IMR-90 (cell line): ENCODE results near the gene PRKAR2A. TPM values are rescaled to one million over a fixed set of nuclear protein-coding genes. Genes with fewer than 3 reads are reported as not detected.
A peak's percentile ranks its signal among the peaks of the same experiment; 100 is the strongest.

Source experiments
- ATAC-seq: fragments of 200-7000 bp; cut with Tn5 transposase; 2 replicates; pipeline ENCODE4 v1.9.1; 2020; ENCODE audit warnings: low read depth, mild to moderate bottlenecking, moderate library complexity
- BruUV-seq: library from RNA; stranded (reverse); fragments of 400-500 nt; replicated peaks from 2 replicates; lab custom pipeline; 2021; lab: Mats Ljungman, UMichigan
- CTCF ChIA-PET: fragments of 300-600 bp; formaldehyde crosslinking; extraction: SDS; loops from one replicate; lab custom pipeline; 2021; ENCODE audit warnings: antibody characterized with exemption; lab: Yijun Ruan, JAX
- POLR2A ChIA-PET: fragments of 300-600 bp; sonication (Branson Sonifier 250); formaldehyde crosslinking; loops from one replicate; lab custom pipeline; 2022; ENCODE audit warnings: antibody characterized with exemption; ENCODE audit not compliant: unreplicated experiment; lab: Charles Lee
- DNase-seq: peaks from one replicate; pipeline ENCODE4 v3.0.0; 2013
- H2AFZ ChIP-seq: replicated peaks from 2 replicates; pipeline ENCODE3; 2013; ENCODE audit warnings: low read length, mild to moderate bottlenecking; ENCODE audit not compliant: poor library complexity
- H2AK5ac ChIP-seq: 2 replicates; pipeline ENCODE4 v1.6.1; 2013; ENCODE audit warnings: low read depth, low read length, inconsistent platforms
- H2AK9ac ChIP-seq: replicated peaks from 2 replicates; pipeline ENCODE3; 2013; ENCODE audit warnings: mild to moderate bottlenecking, low read depth, low read length, moderate library complexity; ENCODE audit not compliant: poor library complexity
- H2BK120ac ChIP-seq: 2 replicates; pipeline ENCODE4 v1.6.1; 2013; ENCODE audit warnings: low read depth, low read length, inconsistent platforms
- H2BK15ac ChIP-seq: 3 replicates; pipeline ENCODE4 v1.6.1; 2013; ENCODE audit warnings: low read depth, low read length, inconsistent platforms
- H2BK20ac ChIP-seq: 2 replicates; pipeline ENCODE4 v1.6.1; 2013; ENCODE audit warnings: low read depth, mild to moderate bottlenecking, inconsistent platforms, low read length, moderate library complexity
- H2BK5ac ChIP-seq: 2 replicates; pipeline ENCODE4 v1.6.1; 2013; ENCODE audit warnings: mild to moderate bottlenecking, low read depth, low read length, inconsistent platforms; ENCODE audit not compliant: poor library complexity, severe bottlenecking
- H3K14ac ChIP-seq: replicated peaks from 2 replicates; pipeline ENCODE4 v1.6.1; 2013; ENCODE audit warnings: low read depth, low read length, inconsistent platforms
- H3K18ac ChIP-seq: 2 replicates; pipeline ENCODE4 v1.6.1; 2013; ENCODE audit warnings: low read depth, low read length, control low read depth
- H3K23ac ChIP-seq: 2 replicates; pipeline ENCODE4 v1.6.1; 2013; ENCODE audit warnings: low read depth, low read length, inconsistent platforms
- H3K27ac ChIP-seq: 2 replicates; pipeline ENCODE4 v1.5.1; 2013; ENCODE audit warnings: mild to moderate bottlenecking, control low read depth, low read length; ENCODE audit not compliant: insufficient read depth
- H3K27me3 ChIP-seq: 2 replicates; pipeline ENCODE4 v1.6.1; 2013; ENCODE audit warnings: low read length; ENCODE audit not compliant: control insufficient read depth, insufficient read depth
- H3K36me3 ChIP-seq: 2 replicates; pipeline ENCODE4 v1.6.1; 2013; ENCODE audit warnings: low read length, mixed read lengths; ENCODE audit not compliant: control insufficient read depth, insufficient read depth
- H3K4ac ChIP-seq: 2 replicates; pipeline ENCODE4 v1.6.1; 2013; ENCODE audit warnings: low read depth, low read length, inconsistent platforms
- H3K4me1 ChIP-seq: 2 replicates; pipeline ENCODE4 v1.6.1; 2013; ENCODE audit warnings: low read length, mixed read lengths; ENCODE audit not compliant: control insufficient read depth, insufficient read depth
- H3K4me2 ChIP-seq: 2 replicates; pipeline ENCODE4 v1.6.1; 2013; ENCODE audit warnings: low read depth, mild to moderate bottlenecking, control low read depth, low read length, moderate library complexity
- H3K4me3 ChIP-seq: 2 replicates; pipeline ENCODE4 v1.5.1; 2013; ENCODE audit warnings: low read depth, mild to moderate bottlenecking, control low read depth, low read length, moderate library complexity; ENCODE audit not compliant: insufficient read depth
- H3K56ac ChIP-seq: 2 replicates; pipeline ENCODE4 v1.6.1; 2013; ENCODE audit warnings: low read length, inconsistent platforms; ENCODE audit not compliant: insufficient read depth; ENCODE audit errors: extremely low read depth
- H3K79me1 ChIP-seq, 2 experiments: 2 replicates each; pipeline ENCODE4 v1.6.1; 2013; ENCODE audit warnings: low read length in 2 of 2, inconsistent platforms in 1 of 2, low read depth in 1 of 2
- H3K9ac ChIP-seq: 2 replicates; pipeline ENCODE4 v1.6.1; 2013; ENCODE audit warnings: low read depth, low read length, control low read depth
- H3K9me1 ChIP-seq: 2 replicates; pipeline ENCODE4 v1.6.1; 2013; ENCODE audit warnings: low read length, inconsistent platforms; ENCODE audit not compliant: insufficient read depth
- H3K9me3 ChIP-seq: 2 replicates; pipeline ENCODE4 v1.6.1; 2013; ENCODE audit warnings: low read length; ENCODE audit not compliant: control insufficient read depth, insufficient read depth
- H4K20me1 ChIP-seq: 2 replicates; pipeline ENCODE4 v1.6.1; 2013; ENCODE audit warnings: low read length, inconsistent platforms; ENCODE audit not compliant: insufficient read depth
- H4K5ac ChIP-seq: 2 replicates; pipeline ENCODE4 v1.6.1; 2013; ENCODE audit warnings: mild to moderate bottlenecking, low read depth, low read length, control low read depth
- H4K8ac ChIP-seq, 2 experiments: 2 replicates each; pipeline ENCODE4 v1.6.1; 2013; ENCODE audit warnings: low read depth in 2 of 2, low read length in 2 of 2, control low read depth in 1 of 2, inconsistent platforms in 1 of 2
- H4K91ac ChIP-seq: 2 replicates; pipeline ENCODE4 v1.6.1; 2013; ENCODE audit warnings: low read depth, low read length, inconsistent platforms; ENCODE audit not compliant: insufficient read depth
- BHLHE40 ChIP-seq: fragments of 150-350 bp; IDR thresholded peaks from 2 replicates; pipeline ENCODE4 v1.6.1; 2016; ENCODE audit warnings: mild to moderate bottlenecking, low read depth, low read length
- CEBPB ChIP-seq: IDR thresholded peaks from 2 replicates; pipeline ENCODE4 v1.6.1; 2012; ENCODE audit warnings: low read depth, low read length, improper control_type of control experiment
- CHD1 ChIP-seq: IDR thresholded peaks from 2 replicates; pipeline ENCODE4 v1.6.1; 2012; ENCODE audit warnings: low read depth, low read length, improper control_type of control experiment
- FOS ChIP-seq: fragments of 150-350 bp; IDR thresholded peaks from 2 replicates; pipeline ENCODE4 v1.6.1; 2016; ENCODE audit warnings: low read depth, low read length
- MAFK ChIP-seq: IDR thresholded peaks from 2 replicates; pipeline ENCODE4 v1.6.1; 2012; ENCODE audit warnings: low read depth, low read length, improper control_type of control experiment
- MXI1 ChIP-seq: IDR thresholded peaks from 2 replicates; pipeline ENCODE4 v1.6.1; 2012; ENCODE audit warnings: low read depth, mild to moderate bottlenecking, low read length, moderate library complexity, borderline replicate concordance
- RAD21 ChIP-seq: IDR thresholded peaks from 2 replicates; pipeline ENCODE4 v1.6.1; 2012; ENCODE audit warnings: low read length, improper control_type of control experiment
- RFX5 ChIP-seq: IDR thresholded peaks from 2 replicates; pipeline ENCODE4 v1.8.0; 2012; ENCODE audit warnings: low read depth, mild to moderate bottlenecking, low read length, moderate library complexity
- WGBS, 2 experiments: methylation state at CpG; one replicate each; pipeline versions ENCODE4 v1.1.5 to v1.1.7; 2013; ENCODE audit warnings: missing lambda C conversion rate in 2 of 2; ENCODE audit not compliant: insufficient read length in 1 of 2; ENCODE audit errors: extremely low coverage in 2 of 2; 5-methylcytosine and 5-hydroxymethylcytosine counted together
- dilution Hi-C: fragments of 300-500 bp; cut with HindIII; formaldehyde crosslinking; loops from one replicate; pipeline ENCODE4 v1.14.3; 2018; ENCODE audit warnings: low sequenced_read_pairs; ENCODE audit not compliant: unreplicated experiment
- in situ Hi-C: fragments of 300-500 bp; cut with MboI; formaldehyde crosslinking; loops from 3 replicates; pipeline ENCODE4 v1.14.3; 2019; ENCODE audit warnings: low sequenced_read_pairs, inconsistent platforms, mixed read lengths
- intact Hi-C: fragments of 100-400 bp; cut with micrococcal nuclease; formaldehyde crosslinking; loops from 2 replicates; pipeline ENCODE4 v1.10.0; 2022
- polyA plus RNA-seq, 3 experiments: library from polyadenylated mRNA; depleted of rRNA; stranded (reverse); fragments of >200 nt; gene quantifications; 2 replicates each; pipeline ENCODE4 v1.2.3, GENCODE V29; 2012; ENCODE audit warnings: low replicate concordance in 1 of 3
- total RNA-seq: library from RNA; depleted of rRNA; stranded (reverse); fragments of >200 nt; gene quantifications from 2 replicates; pipeline ENCODE4 v1.2.3, GENCODE V29; 2012
- TF ChIP-seq, protein P1 (sequence below): conservative IDR thresholded peaks from 2 replicates; pipeline ENCODE4 v1.5.1; 2012; ENCODE audit warnings: mild to moderate bottlenecking, low read depth, low read length, improper control_type of control experiment

The PRKAR2A gene
- total and polyA plus RNA-seq, 2 of the 4 experiments (the other 2 are of a cell fraction): 11.3 to 48.2 TPM

DNA sequence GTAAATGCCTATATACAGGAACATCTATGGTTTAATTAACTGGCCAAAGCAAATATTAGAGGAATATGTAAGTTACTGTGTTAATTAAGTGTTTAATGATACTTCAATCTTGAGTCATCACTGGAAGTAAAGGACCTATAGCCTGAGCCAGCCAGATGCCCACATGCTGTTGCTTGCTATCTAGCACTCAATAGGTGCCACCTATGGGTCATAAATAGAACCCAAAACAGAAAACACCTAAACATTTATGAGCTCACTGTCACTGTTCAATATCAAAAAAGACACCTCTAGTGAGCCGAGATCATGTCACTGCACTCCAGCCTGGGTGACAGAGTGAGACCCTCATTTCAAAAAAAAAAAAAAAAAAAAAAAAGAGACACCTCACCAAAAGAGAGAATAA, 82.3 kb downstream of the PRKAR2A start:
- Histone ChIP-seq H4K20me1 (no peaks in the 10 kb centered on the region), H3K4me3 (no peak overlapping the region), H3K23ac (no peak overlapping the region), H3K27me3 (no peaks in the 10 kb centered on the region), H2BK120ac (no peak overlapping the region), H2AK5ac (no peak overlapping the region), H2AFZ (no peak overlapping the region), H3K9me1 (no peaks in the 10 kb centered on the region), H2AK9ac (no peak overlapping the region), H2BK20ac (no peak overlapping the region), H3K4me2 (no peak overlapping the region), H3K9me3 (no peaks in the 10 kb centered on the region), H3K18ac (no peak overlapping the region), H4K5ac (no peak overlapping the region), H3K79me1 (peaks cover 0 to 4% of the 10 kb centered on the region in 2 experiments; a peak in 2 of 4 replicates), H3K56ac (no peak overlapping the region), H4K91ac (no peak overlapping the region), H2BK15ac (no peak overlapping the region), H2BK5ac (no peak overlapping the region), H4K8ac (no peak overlapping the region), H3K4me1 (no peaks in the 10 kb centered on the region), H3K4ac (no peak overlapping the region), H3K36me3 (peaks cover 9% of the 10 kb centered on the region), H3K27ac (no peak overlapping the region), H3K14ac (no peak overlapping the region), H3K9ac (no peak overlapping the region)
- dilution Hi-C loops: no loop called here
- TF ChIP-seq RAD21 (0 out of 2 replicates have a peak, but pooled peaks have one; percentile 17), CHD1 (no peak), MXI1 (no peak), RFX5 (no peak), FOS (no peak), BHLHE40 (no peak), CEBPB (no peak), MAFK (no peak)
- TF ChIP-seq, protein P1, sequence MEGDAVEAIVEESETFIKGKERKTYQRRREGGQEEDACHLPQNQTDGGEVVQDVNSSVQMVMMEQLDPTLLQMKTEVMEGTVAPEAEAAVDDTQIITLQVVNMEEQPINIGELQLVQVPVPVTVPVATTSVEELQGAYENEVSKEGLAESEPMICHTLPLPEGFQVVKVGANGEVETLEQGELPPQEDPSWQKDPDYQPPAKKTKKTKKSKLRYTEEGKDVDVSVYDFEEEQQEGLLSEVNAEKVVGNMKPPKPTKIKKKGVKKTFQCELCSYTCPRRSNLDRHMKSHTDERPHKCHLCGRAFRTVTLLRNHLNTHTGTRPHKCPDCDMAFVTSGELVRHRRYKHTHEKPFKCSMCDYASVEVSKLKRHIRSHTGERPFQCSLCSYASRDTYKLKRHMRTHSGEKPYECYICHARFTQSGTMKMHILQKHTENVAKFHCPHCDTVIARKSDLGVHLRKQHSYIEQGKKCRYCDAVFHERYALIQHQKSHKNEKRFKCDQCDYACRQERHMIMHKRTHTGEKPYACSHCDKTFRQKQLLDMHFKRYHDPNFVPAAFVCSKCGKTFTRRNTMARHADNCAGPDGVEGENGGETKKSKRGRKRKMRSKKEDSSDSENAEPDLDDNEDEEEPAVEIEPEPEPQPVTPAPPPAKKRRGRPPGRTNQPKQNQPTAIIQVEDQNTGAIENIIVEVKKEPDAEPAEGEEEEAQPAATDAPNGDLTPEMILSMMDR: peak; percentile 11; the same call in 1 of the 2 replicates
- 60% methylated on average over 1 of the region's 1 CpG; no CpG with 5 or more reads in 1 of the 2 experiments for WGBS, 2 experiments
- CTCF ChIA-PET: interaction anchor here (1.4 to 1.6 kb wide), 2 partner anchors 16 to 25 kb away, joined by 3 to 5 read pairs; no protein-coding TSS in a partner anchor
- POLR2A ChIA-PET: interaction anchor here (0.6 kb wide), 1 partner anchor 53 kb away, joined by 3 read pairs; no protein-coding TSS in a partner anchor
- BruUV-seq: no TSS peak
- ATAC-seq (no peak), DNase-seq (no peak)
- intact Hi-C loops: no loop called here
- in situ Hi-C loops: no loop called here
